ENCODE results near the gene MAP3K20.
"Not testable (repeated sequence)": the region's sequence is repeated elsewhere in the genome, so short reads cannot be mapped to it uniquely, and the experiment has no call there.

Gene MAP3K20

DNA sequence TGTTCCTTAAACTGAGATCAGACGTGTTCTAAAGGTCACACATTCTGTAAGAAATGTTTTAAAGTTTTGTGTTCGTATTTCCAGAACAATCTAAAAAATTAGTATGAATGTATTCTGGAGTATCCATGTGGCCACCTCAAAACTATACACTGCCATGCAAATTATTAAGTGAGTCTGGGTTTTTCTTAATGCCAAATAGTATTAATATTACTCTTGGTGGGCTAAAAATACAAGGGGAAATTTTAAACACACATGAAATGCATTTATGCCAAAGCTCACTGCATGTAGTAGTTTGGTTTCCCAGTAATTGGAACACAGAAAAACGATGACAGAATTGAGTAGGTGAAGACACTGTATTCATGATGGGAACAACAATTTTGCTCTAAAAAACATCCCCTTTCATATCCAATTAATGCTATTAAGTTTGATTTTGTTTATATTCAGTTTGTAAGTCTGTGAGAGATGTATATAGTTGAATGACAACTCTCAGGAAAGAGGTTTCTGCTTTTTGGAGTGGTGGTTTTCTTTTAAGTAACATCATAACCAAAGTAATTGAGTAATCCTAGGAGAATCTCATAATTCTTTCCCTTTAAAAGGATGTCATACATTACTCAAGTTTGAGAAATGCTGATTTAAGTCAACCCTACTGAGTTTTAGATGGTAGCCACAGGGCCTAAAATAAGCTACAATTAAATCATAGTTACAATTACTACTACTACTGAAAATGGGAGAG lies 203.3 kb downstream of the MAP3K20 start:
- DNase-seq (ENCODE audit: low read depth, low spot score): no peak

DNA sequence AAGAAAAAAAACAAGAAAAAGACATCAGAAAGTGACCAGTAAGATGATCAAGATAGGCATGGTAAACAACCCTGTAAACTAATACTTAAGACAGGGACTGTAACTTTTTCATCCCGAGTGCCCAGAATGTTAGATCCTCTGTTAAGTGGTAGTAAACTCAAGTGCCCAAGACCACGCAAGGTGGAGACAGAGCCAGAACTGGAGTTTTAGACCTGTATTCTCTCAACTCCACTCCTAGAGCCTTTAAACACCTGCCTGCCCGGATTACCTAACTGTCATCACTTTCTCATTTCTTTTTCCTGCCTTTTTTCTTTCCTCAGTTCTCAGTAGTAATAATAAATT lies 203.9 kb downstream of the MAP3K20 start:
- DNase-seq (ENCODE audit: low read depth, low spot score): no peak

DNA sequence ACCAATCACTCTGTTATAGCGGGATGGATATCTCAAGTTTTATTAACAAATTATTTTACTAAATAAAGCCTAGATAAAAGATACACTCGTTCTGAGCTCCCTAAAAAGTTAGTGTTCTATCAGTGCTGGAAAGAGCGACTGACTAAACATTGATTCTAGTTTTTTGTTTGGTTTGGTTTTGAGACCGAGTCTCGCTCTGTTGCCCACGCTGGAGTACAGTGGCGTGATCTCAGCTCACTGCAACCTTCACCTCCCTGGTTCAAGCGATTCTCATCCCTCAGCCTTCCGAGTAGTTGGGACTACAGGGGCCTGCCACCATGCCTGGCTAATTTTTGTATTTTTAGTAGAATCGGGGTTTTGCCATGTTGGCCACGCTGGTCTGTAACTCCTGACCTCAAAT lies 205.2 kb downstream of the MAP3K20 start:
- DNase-seq (ENCODE audit: low read depth, low spot score): no peak

DNA sequence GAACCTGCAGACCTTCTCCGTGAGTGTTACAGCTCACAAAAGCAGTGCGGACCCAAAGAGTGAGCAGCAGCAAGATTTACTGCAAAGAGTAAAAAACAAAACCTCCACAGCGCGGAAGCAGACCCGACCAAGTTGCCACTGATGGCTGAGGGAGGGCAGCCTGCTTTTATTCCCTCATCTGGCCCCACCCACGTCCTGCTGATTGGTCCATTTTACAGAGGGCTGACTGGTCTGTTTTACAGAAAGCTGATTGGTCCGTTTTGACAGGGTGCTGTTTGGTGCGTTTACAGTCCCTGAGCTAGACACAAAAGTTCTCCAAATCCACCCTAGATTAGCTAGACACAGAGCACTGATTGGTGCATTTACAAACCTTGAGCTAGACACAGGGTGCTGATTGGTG lies 206.3 kb downstream of the MAP3K20 start:
- DNase-seq (ENCODE audit: low read depth, low spot score): not testable (repeated sequence)

DNA sequence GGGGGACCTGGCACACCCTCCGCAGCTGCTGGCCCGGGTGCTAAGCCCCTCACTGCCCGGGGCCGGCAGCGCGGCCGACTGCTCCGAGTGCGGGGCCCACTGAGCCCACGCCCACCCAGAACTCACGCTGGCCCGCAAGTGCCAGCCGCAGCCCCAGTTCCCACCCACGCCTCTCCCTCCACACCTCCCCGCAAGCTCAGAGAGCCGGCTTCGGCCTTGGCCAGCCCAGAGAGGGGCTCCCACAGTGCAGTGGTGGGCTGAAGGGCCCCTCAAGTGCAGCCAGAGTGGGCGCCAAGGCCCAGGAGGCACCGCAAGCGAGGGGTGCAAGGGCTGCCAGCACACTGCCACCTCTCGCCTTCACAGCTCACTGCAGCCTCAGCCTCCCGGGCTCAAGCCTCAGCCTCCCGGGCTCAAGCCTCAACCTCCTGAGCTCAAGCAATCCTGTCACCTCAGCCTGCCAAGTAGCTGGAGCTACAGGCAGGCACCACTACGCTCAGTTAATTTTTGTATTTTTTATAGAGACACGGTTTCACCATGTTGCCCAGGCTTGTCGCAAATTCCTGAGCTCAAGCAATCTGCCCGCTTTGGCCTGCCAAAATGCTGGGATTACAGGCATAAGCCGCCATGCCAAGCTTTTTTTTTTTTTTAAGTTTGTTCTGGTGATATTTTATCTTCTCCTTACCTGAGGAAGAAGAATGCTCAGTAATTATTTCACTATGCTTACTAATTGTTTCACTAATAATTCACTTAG lies 207.3 kb downstream of the MAP3K20 start:
- no peak for DNase-seq (ENCODE audit: low read depth, low spot score)

DNA sequence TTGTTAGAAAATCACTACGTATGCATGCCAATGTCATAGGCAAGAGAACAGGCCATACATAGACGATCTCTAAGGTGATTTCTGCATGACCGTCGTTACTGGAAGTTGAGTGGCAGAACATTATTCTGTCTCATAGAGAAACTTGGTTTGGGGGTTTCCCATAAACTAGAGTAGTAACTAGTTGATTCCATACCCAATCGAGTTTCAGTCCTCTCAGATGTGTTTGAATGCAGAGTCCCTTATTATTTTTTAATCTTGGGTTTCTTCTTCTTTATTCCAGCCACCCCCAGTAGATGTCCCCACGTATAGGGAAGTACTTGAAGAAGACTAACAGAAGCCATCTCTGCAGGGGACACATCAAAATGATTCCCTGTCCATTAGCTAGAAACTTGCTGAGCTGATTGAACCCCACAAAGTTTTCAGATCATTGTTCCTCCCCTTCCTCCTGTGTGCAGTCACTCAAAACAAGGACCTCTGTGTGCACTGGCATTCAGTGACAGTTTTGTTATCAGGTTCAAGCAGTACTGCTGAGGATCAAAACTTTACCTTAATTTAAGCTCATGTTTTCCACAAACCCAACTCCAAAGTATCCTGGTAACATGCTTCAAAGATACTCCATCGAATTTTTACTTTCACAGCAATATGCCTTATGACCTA lies 210.6 kb downstream of the MAP3K20 start:
- no peak for DNase-seq (ENCODE audit: low read depth, low spot score)

DNA sequence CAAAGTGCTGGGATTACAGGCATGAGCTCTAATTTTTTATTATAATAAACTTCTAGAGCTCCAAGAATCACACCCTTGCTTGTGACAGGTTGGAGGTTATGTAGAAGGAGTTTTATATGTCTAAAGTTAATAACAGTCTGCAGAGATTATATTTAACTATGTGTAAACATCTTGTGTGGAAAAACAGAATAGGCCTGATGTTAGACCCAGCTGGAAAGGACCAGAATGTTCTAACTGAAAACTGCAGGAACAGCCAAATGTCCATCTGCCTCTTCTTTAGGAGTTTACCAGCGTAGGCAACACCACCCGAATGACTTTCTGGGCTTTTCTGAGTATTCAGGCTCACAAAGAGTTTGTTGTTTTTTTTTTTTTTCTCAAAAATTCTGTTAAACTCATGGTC lies 211.9 kb downstream of the MAP3K20 start:
- no peak for DNase-seq (ENCODE audit: low read depth, low spot score)

DNA sequence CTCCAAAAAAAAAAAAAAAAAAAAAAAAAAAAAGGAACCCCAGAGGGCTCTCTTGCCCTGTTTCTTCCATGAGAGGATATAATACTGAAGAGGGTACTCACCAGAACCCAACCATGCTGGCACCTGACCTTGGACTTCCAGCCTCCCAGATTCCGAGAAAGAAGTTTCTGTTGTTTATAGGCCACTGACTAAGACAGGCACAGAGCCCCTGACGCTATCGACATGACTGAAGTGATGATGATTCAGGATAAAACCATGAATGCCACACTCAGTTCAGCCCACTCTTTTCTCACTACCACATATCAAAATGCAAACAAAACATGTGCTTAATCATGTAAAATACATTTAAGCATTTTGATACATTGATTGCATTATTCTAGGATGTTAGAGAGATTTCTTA lies 212.9 kb downstream of the MAP3K20 start:
- peak; percentile 32 for DNase-seq (ENCODE audit: low read depth, low spot score)

DNA sequence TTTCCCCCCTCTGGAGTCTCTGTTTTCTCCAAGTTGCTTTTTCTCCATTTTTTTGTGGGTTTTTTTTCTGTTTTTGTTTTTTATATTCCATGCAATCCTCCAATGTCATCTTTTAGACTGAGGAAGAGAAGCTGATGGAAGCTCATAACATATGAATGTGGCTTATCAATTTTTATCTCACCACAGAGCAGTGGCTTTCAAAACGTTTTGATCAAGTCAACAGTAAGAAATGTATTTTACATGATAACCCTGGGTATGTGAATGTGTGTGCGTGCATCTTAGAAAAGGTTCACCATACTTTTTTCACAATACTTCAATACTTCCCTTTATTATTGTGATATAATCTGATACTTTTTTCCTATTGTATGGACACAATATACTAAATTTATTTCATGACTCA lies 214.4 kb downstream of the MAP3K20 start:
- DNase-seq (ENCODE audit: low read depth, low spot score): no peak

DNA sequence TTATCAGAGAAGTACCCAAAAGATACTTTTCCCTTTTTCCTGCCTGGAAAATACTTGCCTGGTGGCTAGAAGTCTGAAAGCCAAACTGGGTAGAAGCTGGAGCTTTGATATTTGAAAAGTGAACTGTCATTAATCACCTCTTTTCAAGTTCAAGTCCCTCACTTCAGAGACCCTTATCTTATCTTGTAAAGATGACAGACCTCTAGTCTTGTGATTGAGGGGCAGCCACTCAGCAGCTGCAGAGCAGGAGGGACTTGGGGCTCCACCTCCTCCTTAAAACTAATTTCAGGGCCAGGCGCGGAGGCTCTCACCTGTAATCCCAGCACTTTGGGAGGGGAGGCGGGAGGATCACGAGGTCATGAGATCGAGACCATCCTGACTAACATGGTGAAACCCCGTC lies 214.9 kb downstream of the MAP3K20 start:
- no peak for DNase-seq (ENCODE audit: low read depth, low spot score)

DNA sequence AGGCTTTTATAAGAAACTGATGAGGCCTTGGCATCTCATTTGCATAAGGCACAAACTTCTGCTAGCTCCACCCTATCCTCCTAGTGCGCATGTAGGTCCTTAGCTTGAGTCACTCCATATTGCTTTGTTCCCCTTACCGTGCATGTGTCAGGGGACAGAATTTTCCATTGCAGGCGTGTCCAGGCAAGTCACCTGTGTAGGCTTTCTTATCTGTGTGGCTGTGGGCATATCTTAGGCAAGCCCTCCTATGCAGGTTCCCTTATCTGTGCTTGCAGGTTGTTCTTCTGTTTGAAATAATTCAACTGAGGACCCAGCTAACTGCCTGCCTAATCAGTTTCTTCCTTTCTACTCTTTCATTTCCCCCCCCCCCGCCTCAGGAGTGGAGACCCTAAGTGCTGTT lies 215.8 kb downstream of the MAP3K20 start:
- DNase-seq (ENCODE audit: low read depth, low spot score): no peak

DNA sequence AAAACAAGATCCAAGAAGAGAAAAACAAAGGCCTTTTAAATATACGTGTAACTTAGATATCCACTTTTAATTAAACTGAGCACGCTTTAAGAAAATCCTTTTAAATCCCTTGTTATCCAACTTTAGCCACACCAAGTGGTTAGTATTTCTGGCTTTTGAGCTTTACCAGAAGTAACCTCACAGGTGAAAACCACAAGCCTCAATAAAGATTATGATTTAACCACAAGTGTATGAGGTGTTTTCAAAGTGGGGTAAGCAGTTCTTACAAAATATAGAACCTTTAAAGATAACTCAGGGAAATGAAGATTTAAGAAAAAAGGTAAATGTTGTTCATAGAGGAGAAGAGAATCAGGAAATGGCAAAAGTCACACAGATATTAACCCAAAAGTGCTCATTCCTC lies 220.6 kb downstream of the MAP3K20 start:
- DNase-seq (ENCODE audit: low read depth, low spot score): no peak

DNA sequence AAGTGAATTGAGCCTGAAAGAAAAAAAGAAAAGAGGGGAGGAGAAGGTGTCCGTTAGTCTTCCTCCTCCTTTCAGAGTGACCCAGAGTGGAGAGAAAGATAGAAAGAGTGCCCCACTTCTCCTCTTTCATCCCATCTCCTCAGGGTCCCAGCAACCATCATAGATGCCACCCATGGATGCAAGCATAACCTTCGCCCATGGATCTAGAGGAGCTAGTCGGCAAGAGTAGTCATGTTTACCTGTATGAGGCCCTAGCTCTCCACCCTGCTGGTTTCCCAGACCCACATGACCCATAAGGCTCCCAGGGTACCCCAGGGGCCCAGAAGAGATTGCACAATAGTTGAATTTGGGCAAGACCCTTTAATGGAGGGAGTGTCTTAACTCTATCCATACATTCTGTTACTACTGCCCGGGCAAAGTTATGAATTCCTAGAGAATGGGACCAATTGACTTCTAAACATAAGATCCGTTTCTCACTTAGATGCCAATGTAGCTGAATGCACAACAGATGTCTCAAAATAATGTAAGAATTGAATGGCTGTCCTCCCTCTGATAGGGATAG lies 223.0 kb downstream of the MAP3K20 start:
- peak; percentile 12 for DNase-seq (ENCODE audit: low read depth, low spot score)

DNA sequence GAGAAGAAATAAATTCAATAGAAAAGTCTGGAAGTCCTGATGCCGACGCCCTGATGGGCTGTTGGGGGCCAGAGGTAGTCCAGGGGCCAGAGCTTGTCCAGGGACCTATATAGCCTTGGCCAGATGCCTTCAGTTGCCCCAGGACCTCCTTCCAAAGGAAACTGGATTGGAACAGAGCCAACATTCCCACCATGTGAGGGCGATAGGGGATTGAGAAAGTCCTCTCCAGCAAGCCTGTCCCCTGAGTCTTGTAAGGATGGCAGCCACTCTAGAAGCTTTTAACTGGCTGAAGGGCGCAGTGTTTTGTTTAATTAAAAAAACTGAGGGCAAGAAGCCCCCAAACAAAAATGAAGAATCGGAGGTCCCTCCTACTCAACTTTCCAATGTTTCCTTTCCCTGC lies 224.1 kb downstream of the MAP3K20 start:
- DNase-seq (ENCODE audit: low read depth, low spot score): no peak

DNA sequence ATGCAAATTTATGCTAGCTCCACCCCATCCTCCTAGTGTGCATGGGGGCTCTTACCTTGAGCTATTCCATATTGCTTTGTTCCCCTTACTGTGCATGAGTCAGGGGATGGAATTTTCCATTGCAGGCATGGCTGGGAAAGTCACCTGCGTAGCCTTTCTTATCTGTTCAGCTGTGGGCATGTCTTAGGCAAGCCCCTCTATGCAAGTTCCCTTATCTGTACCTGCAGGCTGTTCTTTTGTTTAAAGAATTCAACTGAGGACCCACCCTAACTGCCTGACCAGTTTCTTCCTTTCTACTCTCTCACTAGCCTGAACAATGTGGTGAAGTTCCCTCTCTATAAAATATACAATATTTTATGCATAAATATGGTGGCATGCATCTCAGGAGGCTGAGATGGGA lies 224.8 kb downstream of the MAP3K20 start:
- DNase-seq (ENCODE audit: low read depth, low spot score): no peak

DNA sequence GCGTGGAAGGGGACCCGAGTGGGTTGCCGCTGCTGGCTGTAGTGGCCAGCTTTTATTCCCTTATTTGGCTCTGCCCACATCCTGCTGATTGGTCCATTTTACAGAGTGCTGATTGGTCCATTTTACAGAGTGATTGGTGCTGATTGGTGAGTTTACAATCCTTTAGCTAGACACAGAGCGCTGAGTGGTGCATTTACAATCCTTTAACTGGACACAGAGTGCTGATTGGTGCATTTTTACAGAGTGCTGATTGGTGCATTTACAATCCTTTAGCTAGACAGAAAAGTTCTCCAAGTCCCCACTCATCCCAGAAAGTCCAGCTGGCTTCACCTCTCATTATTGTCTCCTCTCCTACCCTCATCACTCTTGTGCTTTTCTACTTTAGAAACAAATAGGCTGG lies 225.9 kb downstream of the MAP3K20 start:
- DNase-seq (ENCODE audit: low read depth, low spot score): not testable (repeated sequence)

DNA sequence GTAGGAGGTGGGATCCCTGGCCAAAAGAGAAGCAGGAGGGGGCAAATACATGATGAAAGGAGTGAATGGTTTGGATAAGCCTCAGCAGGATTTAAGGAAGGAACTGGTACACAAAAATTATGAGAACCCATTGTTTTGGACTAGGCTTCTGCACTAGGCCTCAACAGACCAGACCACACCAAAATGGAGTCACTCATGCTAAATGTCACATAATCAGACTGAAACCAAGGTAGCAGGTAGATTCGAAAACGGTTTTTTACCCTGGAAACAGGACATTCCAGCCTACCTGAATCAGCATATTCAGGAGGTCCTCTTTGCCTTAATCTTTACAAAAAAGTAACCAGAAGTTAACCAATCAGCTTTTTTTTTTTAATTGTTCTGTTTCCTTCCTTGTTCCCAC lies 229.7 kb downstream of the MAP3K20 start:
- DNase-seq (ENCODE audit: low read depth, low spot score): no peak

DNA sequence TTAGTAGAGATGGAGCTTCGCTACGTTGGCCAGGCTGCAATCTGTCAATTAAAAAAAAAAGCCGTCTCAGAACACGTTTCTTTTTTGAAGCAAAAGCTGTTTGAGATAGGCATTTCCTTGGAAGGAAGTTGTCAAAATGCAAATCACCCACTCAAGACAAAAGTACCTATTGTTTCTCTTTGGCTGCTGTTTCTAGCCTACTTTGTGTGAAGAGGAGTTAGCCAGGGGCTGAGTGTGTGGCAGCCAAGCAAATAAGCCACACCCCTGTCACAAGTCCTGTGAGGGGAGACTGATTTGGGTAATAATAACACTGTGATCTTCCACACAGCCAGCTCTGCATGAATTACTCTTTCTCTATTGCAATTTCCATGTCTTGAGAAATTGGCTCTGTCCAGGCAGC lies 231.6 kb downstream of the MAP3K20 start:
- peak; percentile 33 for DNase-seq (ENCODE audit: low read depth, low spot score)

DNA sequence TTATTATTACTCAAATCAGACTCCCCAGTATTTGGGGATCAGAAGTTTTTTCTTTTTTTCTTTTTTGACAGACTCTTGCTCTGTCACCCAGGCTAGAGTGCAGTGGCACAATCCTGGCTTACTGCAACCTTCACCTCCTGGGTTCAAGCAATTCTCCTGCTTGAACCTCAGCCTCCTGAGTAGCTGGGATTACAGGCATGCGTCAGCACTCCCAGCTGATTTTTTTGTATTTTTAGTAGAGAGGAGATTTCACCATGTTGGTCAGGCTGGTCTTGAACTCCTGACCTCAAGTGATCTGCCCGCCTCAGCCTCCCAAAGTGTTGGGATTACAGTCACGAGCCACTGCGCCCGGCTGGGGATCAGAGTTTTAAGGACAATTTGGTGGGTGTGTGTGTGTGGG lies 233.7 kb downstream of the MAP3K20 start:
- DNase-seq (ENCODE audit: low read depth, low spot score): not testable (repeated sequence)

DNA sequence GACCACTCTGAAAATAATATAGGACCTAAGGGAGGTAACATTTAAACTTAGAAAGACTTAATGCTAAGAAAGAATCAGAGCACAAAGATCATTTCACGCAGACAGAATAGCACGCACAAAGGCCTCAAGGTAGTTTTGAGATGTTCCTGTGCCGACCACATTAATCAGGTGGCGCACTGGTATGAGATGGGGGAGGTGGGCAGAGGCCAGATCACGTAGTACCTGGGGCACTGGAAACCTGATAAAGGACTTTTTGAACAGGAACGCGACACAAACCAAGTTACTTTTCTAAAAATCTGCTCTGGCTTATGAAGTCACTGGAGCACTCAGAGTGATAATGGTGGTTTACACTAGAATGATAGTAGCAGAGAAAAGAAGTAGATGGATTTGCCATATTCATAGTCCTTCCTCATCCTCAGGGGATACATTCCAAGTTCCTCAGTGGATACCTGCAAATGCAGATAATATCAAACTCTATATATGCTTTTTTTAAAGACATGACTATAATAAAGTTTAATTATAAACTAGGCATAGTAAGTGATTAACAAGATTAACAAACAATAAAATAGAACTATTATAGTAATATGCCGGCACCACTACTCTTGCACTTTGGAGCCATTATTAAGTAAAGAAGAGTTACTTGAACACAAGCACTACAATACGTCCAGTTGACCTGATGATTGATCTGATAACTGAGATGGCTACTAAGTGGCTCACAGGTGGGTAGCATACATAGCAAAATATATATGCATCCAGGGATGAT lies 236.4 kb downstream of the MAP3K20 start:
- no peak for DNase-seq (ENCODE audit: low read depth, low spot score)

Data from astrocyte of the hippocampus (primary cell).